Amygdala (tissue), 56 donors: ENCODE measurements around the gene GM2A.

Experiments
- DNase-seq, 56 donors: peaks; one replicate each; lab custom pipeline; 2025; lab: John Stamatoyannopoulos, UW

GM2A gene

GRCh38 chr5:151318850-151319732 is 66.1 kb downstream of the GM2A start:
- peak in 5 of 56 donors; percentile 3 to 15 (median 9) for DNase-seq
